B cell (primary cell): Measurements from ENCODE around the gene ERG. TPM values are rescaled to one million over a fixed set of nuclear protein-coding genes. Genes with fewer than 3 reads are reported as not detected.

Experiments used
- ATAC-seq: fragments of 200-7000 bp; cut with Tn5 transposase; one replicate; pipeline ENCODE4 v1.10.0; 2021; ENCODE audit warnings: low read depth, mild to moderate bottlenecking, moderate number of reproducible peaks, moderate library complexity
- CTCF ChIA-PET: fragments of 350-600 bp; sonication (Branson Sonifier 250); formaldehyde crosslinking; loops from one replicate; lab custom pipeline; 2021; ENCODE audit warnings: antibody characterized with exemption, inconsistent platforms; lab: Charles Lee
- POLR2A ChIA-PET: fragments of 350-600 bp; sonication (Branson Sonifier 250); formaldehyde crosslinking; loops from one replicate; lab custom pipeline; 2021; ENCODE audit warnings: antibody characterized with exemption; lab: Charles Lee
- DNase-seq: peaks from one replicate; pipeline ENCODE4 v3.0.0; 2013
- H2AFZ ChIP-seq: 2 replicates; pipeline ENCODE4 v1.6.1; 2012; ENCODE audit warnings: mild to moderate bottlenecking, low read depth, low read length; ENCODE audit not compliant: insufficient read depth, poor library complexity, severe bottlenecking
- H3K27ac ChIP-seq, 2 donors: 1 replicate in 1 of 2; 2 replicates in 1 of 2; pipeline ENCODE4 v1.5.1; 2012 to 2013; ENCODE audit warnings: low read length in 2 of 2, mild to moderate bottlenecking in 2 of 2, moderate library complexity in 1 of 2
- H3K27me3 ChIP-seq, 4 experiments: fragments of 200-600 bp in 1 of 4; sonication (generic) in 1 of 4; replicated peaks in 1 of 4; 1 replicate in 2 of 4; 2 replicates in 2 of 4; pipeline versions ENCODE4 v1.6.1 to v1.7.0; 2013 to 2016; ENCODE audit warnings: low read length in 3 of 4, mild to moderate bottlenecking in 2 of 4, mixed read lengths in 1 of 4, moderate library complexity in 1 of 4; ENCODE audit not compliant: insufficient read depth in 4 of 4, control insufficient read depth in 3 of 4; ENCODE audit errors: control extremely low read depth in 1 of 4
- H3K36me3 ChIP-seq, 2 experiments: replicated peaks in 1 of 2; 1 replicate in 1 of 2; 2 replicates in 1 of 2; pipeline versions ENCODE4 v1.6.1 to v1.7.1; 2013; ENCODE audit warnings: low read length in 1 of 2; ENCODE audit not compliant: insufficient read depth in 2 of 2, control insufficient read depth in 1 of 2; ENCODE audit errors: control extremely low read depth in 1 of 2, extremely low read depth in 1 of 2
- H3K4me1 ChIP-seq, 2 donors: fragments of 200-600 bp in 1 of 2; sonication (generic) in 1 of 2; 1 replicate in 1 of 2; 2 replicates in 1 of 2; pipeline versions ENCODE4 v1.5.1 to v1.6.1; 2013 to 2017; ENCODE audit warnings: low read length in 2 of 2; ENCODE audit not compliant: control insufficient read depth in 2 of 2, insufficient read depth in 2 of 2
- H3K4me2 ChIP-seq: replicated peaks from 2 replicates; pipeline ENCODE3; 2012; ENCODE audit warnings: mild to moderate bottlenecking, low read depth, low read length; ENCODE audit not compliant: poor library complexity, severe bottlenecking
- H3K4me3 ChIP-seq, 5 experiments: fragments of 200-600 bp in 1 of 5; sonication (generic) in 1 of 5; 1 replicate in 3 of 5; 2 replicates in 2 of 5; pipeline versions ENCODE4 v1.5.1 to v1.7.0; 2011 to 2016; ENCODE audit warnings: low read length in 4 of 5, mild to moderate bottlenecking in 4 of 5, low read depth in 2 of 5, control low read depth in 1 of 5, moderate library complexity in 1 of 5; ENCODE audit not compliant: insufficient read depth in 1 of 5; ENCODE audit errors: control extremely low read depth in 1 of 5, extremely low read depth in 1 of 5
- H3K79me2 ChIP-seq: fragments of 200-600 bp; sonication (generic); one replicate; pipeline ENCODE4 v1.6.0; 2016; ENCODE audit warnings: low read length; ENCODE audit not compliant: control insufficient read depth, insufficient read depth
- H3K9ac ChIP-seq: fragments of 200-600 bp; sonication (generic); 2 replicates; pipeline ENCODE4 v1.6.1; 2017; ENCODE audit warnings: mild to moderate bottlenecking, low read length, moderate library complexity
- H3K9me3 ChIP-seq, 3 donors: one replicate each; pipeline versions ENCODE4 v1.6.1 to v1.7.1; 2013; ENCODE audit warnings: low read length in 2 of 3; ENCODE audit not compliant: control insufficient read depth in 2 of 3, insufficient read depth in 1 of 3; ENCODE audit errors: control extremely low read depth in 1 of 3
- H4K20me1 ChIP-seq: 2 replicates; pipeline ENCODE4 v1.6.0; 2012; ENCODE audit warnings: mild to moderate bottlenecking, low read length; ENCODE audit not compliant: insufficient read depth, control insufficient read depth, poor library complexity, severe bottlenecking
- H3K27ac Mint-ChIP-seq: one replicate; pipeline ENCODE4 v1.8.0; 2021; ENCODE audit warnings: mixed read lengths
- H3K27me3 Mint-ChIP-seq: one replicate; pipeline ENCODE4 v1.8.0; 2021; ENCODE audit warnings: mixed read lengths
- H3K4me1 Mint-ChIP-seq: one replicate; pipeline ENCODE4 v1.8.0; 2021; ENCODE audit warnings: mixed read lengths
- H3K4me3 Mint-ChIP-seq: one replicate; pipeline ENCODE4 v1.8.0; 2021; ENCODE audit warnings: mixed read lengths
- H3K9me3 Mint-ChIP-seq: one replicate; pipeline ENCODE4 v1.8.0; 2022; ENCODE audit warnings: mixed read lengths; ENCODE audit not compliant: insufficient read depth
- CTCF ChIP-seq: fragments of 200-600 bp; IDR thresholded peaks from one replicate; pipeline ENCODE4 v1.8.0; 2022; ENCODE audit warnings: antibody characterized with exemption, mild to moderate bottlenecking
- EZH2 ChIP-seq: IDR thresholded peaks from 2 replicates; pipeline ENCODE4 v1.6.1; 2012; ENCODE audit warnings: borderline replicate concordance, low read depth, mild to moderate bottlenecking, moderate library complexity, low read length; ENCODE audit not compliant: insufficient read depth, poor library complexity, severe bottlenecking
- WGBS: methylation state at CpG from one replicate; pipeline ENCODE4 v1.1.5; 2013; ENCODE audit warnings: missing lambda C conversion rate; ENCODE audit not compliant: insufficient coverage; 5-methylcytosine and 5-hydroxymethylcytosine counted together
- intact Hi-C: fragments of 100-400 bp; cut with micrococcal nuclease; formaldehyde crosslinking; loops from one replicate; pipeline ENCODE4 v1.10.0; 2022
- polyA plus RNA-seq: library from polyadenylated mRNA; depleted of rRNA; stranded (reverse); fragments of >200 nt; gene quantifications from 2 replicates; pipeline ENCODE4 v1.2.3, GENCODE V29; 2012
- total RNA-seq, 2 donors: library from RNA; stranded (reverse); fragments of 120-200 nt in 1 of 2; gene quantifications; 1 replicate in 1 of 2; 2 replicates in 1 of 2; pipeline versions ENCODE4 v1.2.3 to v1.2.4, GENCODE V29; 2013 to 2022

ERG gene
- total and polyA plus RNA-seq, 2 donors (not counting 1 experiment from before 2014, with no cell fraction given), result 0.17 TPM; not detected in 1

GRCh38 chr21:38520511-38520910, 22.2 kb upstream of the ERG start:
- no peak overlapping the region for H3K9ac ChIP-seq
- TF ChIP-seq EZH2 (no peak), CTCF (no peak)
- H3K4me3 Mint-ChIP-seq, result no peak overlapping the region
- H3K36me3 ChIP-seq, result no peaks in the 10 kb centered on the region
- H3K9me3 ChIP-seq, result no peaks in the 10 kb centered on the region
- H3K4me2 ChIP-seq, result no peak overlapping the region
- no peak overlapping the region for H3K27ac Mint-ChIP-seq
- ATAC-seq (no peak), DNase-seq (no peak)
- H4K20me1 ChIP-seq, result no peaks in the 10 kb centered on the region
- H3K4me3 ChIP-seq, result no peak overlapping the region
- ChIA-PET POLR2A (no interaction called here), CTCF (no interaction called here)
- WGBS, result 83% methylated on average over 9 of the region's 9 CpGs
- no peaks in the 10 kb centered on the region for H3K4me1 Mint-ChIP-seq
- no peaks in the 10 kb centered on the region for H3K79me2 ChIP-seq
- intact Hi-C loops, result no loop called here
- H2AFZ ChIP-seq, result no peak overlapping the region
- no peaks in the 10 kb centered on the region for H3K27me3 Mint-ChIP-seq
- no peak overlapping the region for H3K27ac ChIP-seq
- H3K4me1 ChIP-seq, result no peaks in the 10 kb centered on the region
- no peaks in the 10 kb centered on the region for H3K27me3 ChIP-seq
- no peaks in the 10 kb centered on the region for H3K9me3 Mint-ChIP-seq

GRCh38 chr21:38511662-38512243, 13.5 kb upstream of the ERG start:
- ChIA-PET CTCF (no interaction called here), POLR2A (no interaction called here)
- WGBS, result 78% methylated on average over 1 of the region's 3 CpGs
- TF ChIP-seq EZH2, result no peak
- no peak for TF ChIP-seq CTCF
- no peak overlapping the region for H3K27ac ChIP-seq
- Mint-ChIP-seq H3K4me1 (no peaks in the 10 kb centered on the region), H3K4me3 (no peak overlapping the region), H3K27me3 (peaks cover 23% of the 10 kb centered on the region), H3K9me3 (no peaks in the 10 kb centered on the region), H3K27ac (no peak overlapping the region)
- no peak overlapping the region for H3K4me2 ChIP-seq
- no peaks in the 10 kb centered on the region for H3K79me2 ChIP-seq
- intact Hi-C loops, result no loop called here
- H2AFZ ChIP-seq, result no peak overlapping the region
- DNase-seq (no peak), ATAC-seq (no peak)
- no peaks in the 10 kb centered on the region for H3K9me3 ChIP-seq
- no peak overlapping the region for H3K9ac ChIP-seq
- H3K4me1 ChIP-seq, result no peaks in the 10 kb centered on the region
- H3K27me3 ChIP-seq, result no peaks in the 10 kb centered on the region
- H3K4me3 ChIP-seq, result no peak overlapping the region
- H4K20me1 ChIP-seq, result no peaks in the 10 kb centered on the region
- H3K36me3 ChIP-seq, result no peaks in the 10 kb centered on the region
